Stimulated activated CD4-positive, alpha-beta T cell treated with anti-CD3 and anti-CD28 coated beads, Interleukin-15, amount 100 ng/mL, for 24 hours (primary cell): ENCODE measurements around the gene LGALS4.
"Not testable (repeated sequence)": the region's sequence is repeated elsewhere in the genome, so short reads cannot be mapped to it uniquely, and the experiment has no call there.

ENCODE experiments used
- DNase-seq: peaks from one replicate; pipeline ENCODE4 v3.0.0-alpha.2; 2020

LGALS4 gene

DNA sequence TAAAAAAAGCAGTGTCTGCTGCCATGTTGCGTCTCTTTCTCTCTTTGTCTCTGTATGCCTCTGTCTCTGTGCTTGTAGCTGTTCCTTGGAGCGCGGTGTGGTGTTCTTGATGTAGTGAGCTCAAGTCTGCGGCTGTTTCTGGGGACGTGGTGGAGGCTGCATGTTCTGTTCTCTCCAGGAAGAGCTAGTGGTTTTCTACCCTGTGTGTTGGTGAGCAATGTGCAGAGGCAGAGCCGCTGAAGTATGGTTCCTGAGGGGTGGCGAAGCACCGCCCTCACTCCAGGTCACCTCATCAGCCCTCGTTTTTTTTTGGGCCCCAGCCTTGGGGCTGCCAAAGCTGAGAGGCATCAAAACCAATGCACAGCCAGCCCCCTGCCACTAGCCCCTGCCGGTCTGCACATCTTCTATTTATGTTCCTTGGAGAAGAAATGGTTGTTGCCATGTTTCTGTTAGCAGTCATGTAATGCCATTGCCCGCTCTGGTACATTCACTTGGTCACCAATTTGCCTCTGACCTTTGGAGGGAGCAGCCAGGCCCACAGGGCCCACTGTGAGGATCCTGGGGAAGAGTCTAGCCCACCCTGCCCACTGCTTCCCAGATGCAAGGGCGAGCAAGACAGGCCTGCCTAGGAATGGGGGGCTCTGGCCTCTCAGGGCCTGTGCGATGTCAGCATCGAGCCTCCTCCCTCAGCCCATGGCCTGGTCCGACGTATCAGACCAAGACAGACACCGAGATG is 29.9 kb upstream of the LGALS4 start:
- DNase-seq, result peak; percentile 65

DNA sequence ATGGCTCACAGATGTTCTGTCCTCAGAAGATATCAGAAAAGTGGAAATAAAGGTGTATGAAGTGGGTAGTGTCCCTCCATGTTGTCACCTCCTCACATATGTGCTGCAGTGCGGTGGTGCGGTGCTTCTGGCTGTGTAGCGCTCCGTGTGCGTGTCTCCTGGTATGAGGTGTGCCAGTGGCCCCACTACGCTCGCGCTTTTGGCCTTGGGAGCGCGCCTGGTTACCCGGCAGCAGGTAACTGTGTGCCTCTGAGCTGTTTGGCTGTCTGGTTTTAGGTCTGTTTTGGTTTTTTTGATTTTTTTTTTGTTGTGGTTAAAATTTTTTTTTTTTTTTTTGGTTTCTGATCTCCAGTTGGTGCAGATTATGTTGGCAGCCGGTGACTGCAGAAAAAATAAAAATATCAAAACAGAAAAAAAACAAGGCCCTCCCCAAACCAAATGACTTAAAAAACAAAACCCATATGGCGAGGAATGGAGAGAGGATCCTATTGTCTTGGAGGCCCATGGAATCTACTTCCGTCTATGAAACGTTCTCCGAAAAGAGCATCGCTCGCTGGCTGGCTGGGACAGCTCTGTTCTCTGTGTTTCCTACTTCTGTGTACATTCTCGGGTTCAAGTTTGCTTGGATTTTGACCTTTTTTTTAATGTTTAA is 29.2 kb upstream of the LGALS4 start:
- no peak for DNase-seq

DNA sequence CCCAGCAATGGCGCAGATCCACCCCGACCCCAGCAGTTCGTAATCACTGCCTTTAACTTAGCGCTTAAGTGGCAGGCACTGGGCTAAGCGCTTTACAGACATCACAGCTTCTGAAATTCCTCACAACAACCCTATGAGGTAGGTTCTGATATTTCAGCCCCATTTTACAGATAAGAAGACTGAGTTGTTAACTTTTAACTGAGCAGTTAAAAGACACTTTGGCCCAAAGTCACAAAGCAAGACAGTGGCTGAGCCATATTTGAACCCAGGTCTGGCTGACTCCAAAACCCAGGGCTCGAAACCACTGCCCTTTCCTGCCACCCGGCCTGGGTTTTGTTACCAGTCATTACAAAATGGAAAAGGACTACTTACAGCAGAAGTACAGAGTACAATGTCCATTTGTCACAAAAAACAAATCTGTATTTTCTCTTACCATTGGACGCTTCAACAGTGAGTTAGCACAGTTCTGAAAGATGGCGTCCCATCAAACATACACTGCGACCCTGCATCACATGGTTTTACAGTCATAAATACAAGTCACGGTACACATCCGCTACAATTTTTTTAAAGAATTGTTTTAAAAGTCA is 28.5 kb upstream of the LGALS4 start:
- DNase-seq, result no peak

DNA sequence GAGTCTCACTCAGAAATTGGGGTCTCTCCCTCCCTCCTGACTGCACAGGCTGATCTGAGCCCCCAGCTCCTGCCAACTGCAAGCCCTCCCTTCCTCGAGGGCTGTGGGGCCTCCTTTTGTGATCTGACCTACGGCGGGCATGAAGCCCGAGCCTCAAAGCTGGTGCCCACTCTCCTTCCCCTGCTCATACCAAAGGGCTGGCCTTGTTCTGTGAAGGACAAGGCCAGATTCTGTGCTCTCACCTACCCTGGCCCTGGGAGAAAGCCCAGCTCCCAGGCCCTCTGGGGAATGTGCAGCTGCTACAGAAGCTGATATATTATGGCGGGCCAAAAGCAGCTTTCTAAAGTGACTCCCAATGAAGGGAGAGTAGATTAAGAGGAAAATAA is 27.8 kb upstream of the LGALS4 start:
- no peak for DNase-seq

DNA sequence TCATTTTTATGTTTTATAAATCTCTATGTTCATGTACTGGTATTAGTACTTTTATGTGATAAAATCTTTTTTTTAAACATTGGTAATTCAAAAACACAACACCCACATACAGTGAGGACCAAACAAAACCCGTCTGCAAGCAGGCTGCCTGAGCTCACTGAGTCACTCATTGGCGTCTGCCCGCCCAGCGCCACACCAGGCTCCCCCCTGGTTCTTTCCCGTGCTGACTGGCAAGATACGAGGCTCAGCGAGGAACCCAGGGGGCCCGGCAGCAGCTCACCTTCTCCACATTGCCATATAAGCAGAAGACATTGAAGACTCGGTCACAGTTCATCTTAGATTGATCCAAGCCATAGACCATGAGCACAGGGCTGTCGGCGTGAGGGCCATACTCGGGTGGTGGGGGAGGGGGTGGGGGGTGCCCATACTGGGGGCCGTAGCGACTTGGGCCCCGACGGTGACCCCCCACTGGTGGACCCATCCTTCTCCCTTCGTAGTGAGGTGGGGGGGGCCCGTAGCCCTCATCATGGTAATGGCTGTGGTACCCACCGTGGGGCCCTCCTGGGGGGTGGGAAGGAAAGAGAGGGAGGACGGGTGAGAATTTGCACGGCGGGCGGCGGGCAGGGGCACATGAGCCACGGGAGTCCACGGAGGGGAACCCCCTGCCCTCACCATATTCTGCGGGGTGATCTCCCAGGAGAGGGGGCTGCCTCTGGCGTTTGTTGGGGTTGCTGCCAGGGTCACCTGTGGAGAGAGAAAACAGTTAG is 27.3 kb upstream of the LGALS4 start:
- peak; percentile 50 for DNase-seq

DNA sequence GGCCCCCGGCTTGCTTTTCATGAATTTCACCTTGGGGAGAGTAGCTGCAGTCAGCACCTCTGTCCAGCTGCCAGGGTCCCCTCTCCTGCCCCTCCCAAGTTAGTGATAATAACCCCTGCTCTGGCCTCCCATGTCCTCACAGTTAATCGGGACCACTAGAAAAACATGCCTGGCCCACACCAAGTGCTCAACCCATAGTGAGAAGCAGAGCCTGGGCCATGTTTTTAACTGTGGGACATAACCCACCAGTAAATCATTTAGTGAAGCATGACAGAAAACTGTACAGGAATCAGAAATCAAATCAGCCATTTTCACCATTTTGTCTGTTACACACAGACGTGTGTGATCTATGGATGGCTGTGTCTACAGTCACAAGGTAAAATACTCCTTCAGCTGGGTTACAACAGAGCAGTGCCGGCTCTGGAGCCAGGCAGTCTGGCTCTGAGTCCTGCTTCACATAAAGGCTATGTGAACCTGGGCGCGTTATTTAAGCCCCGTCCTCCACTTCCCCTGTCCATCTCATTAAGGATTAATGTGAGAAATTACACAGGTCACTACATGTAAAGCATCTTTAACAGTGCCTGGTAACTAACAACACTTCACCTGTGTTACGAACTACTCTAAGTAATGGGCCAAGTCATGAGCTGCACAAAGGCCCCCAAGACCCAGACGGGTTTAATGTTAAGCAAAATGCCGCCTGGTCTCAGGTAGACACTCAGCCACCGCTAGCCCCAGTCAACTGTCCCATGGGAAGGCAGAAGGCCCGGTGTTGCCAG is 26.4 kb upstream of the LGALS4 start:
- no peak for DNase-seq

DNA sequence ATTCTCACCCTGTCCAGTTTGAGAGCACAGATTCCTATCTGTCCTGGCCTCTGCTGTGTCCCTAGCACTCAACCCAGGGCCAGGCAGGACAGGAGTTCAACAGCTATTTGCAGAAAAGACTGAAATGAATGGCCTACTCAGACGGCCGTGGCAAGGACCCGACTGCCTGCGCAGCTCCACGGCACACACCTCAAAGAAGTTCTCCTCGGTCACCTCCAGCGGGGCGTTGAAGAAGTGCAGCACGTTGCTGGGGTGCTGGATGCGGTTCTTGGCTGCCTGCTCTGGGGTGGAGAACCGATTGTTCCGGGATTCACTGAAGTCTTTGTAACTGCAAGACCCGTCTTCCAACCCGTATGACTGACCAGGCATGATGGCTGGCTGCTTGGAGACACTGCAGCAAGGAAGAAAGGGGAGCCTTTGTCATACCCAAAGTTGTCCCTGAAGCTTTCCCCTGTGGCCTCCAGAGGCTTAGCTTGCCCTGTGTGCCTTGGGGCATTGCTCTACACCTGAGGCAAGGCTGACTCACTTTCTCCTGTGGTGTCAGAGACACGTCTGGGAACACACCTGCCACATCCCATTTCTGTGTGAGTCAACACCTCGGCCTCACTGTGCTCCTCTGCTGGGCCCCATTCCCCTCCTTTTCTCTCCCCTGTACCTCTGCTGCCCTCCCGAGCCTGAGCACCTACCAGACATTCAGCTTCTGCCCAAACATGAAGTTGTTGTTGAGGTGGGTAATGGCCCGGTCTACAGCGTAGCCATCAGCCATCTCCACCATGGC is 25.7 kb upstream of the LGALS4 start:
- peak; percentile 78 for DNase-seq

DNA sequence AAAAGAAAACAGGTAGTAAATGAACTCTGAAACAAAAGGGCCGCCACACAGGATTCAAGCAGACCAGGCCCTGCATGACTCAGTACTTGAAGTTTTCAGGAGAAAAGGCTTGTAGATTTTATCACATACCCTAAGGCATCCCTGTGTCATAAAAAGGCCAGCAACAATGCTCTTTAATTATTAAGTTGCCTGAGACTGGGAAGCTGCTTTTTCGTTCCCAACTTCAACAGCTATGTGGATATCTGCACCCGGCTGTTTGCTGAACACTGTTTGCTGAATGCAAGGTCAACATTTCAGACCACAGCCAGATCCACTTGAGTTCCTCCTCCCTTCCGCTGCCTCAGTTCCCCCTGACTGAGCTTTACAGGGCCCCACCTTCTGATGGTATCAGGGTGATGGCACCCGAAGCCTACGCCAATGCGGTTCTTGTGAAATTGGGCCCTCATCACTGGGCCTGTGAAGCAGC is 24.9 kb upstream of the LGALS4 start:
- no peak for DNase-seq

DNA sequence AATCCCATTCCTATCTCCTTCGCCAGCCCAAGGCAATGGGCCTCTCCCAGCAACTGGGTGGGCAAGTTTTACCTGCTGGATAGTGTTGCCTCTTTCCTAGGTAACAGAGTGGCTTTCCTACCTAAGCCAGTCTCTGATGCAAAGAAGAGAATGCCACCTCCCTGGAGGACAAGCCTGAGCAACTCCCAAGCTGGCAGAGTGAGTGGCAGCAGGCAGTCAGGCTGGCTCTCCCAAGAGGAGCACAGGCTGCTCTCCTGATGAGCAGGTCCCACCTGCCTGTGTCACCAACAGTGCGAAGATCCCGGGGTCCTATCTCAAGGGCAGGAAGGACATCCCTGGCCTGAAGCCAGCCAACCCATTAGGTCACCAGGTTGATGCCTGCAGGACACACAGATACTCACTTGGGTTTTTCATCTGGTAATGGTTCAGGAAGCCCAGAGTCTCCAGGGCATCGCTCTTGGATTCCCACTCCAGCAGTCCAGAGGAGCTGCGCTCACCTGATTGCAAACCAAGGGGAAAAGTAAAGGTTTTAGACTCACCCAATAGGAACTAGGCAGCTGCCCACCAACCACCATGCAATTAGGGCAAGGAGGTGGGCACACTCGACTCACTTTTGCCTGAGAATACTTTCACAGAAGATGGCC is 24.4 kb upstream of the LGALS4 start:
- no peak for DNase-seq

DNA sequence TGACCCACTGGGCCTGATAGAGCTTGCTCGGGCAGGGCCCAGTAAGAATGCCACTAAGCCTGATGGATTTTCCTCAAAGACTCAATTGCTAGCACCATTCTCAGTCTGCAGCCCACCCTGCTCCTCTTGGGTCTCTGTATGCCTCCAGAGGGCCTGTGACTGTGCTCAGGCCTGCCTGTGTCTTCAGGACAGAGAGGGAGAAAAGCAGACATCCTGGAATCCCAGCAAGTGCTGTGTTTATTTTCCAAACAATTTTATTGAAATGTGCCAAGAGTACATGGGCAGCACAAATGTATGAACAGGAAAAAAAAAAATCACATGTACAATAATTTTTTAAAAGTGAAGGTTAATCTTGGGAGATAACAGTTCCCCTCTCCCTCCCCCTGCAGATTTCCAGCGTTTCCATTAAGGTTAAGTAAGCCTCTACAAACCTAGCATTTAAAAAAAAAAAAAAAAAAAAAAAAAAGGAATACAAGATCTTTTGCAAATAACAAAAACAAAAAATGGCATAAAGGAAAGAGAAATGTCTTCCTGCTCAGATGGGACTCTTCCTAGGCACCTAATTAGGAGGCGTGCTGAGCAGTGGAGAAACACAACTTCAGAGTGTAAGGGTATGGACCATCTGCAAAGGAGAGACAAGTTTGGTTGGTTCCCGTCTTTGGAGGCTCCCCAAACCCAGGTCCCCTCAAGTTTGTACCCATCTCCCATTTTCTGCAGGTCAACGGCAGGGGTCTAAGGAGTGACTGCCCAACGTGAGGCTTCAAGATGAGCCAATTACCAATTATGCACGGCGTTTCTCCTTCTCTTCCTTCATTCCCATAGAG is 23.6 kb upstream of the LGALS4 start:
- no peak for DNase-seq

DNA sequence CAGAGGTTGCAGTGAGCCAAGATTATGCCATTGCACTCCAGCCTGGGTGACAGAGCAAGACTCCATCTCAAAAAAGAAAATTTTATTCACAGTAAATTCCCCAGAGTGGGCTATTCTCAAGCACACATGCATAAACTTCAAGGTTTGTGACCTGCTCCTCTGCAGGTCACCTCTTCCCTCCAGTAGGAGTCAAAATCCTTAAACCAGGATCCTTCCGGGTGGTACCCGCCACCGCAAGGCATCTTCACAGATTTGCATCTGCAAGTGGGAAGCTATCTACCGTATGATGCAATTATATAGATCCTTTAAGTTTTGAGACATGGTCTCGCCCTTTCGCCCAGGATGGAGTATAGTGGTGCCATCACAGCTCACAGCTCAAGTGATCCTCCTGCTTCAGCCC is 21.8 kb upstream of the LGALS4 start:
- DNase-seq, result no peak

DNA sequence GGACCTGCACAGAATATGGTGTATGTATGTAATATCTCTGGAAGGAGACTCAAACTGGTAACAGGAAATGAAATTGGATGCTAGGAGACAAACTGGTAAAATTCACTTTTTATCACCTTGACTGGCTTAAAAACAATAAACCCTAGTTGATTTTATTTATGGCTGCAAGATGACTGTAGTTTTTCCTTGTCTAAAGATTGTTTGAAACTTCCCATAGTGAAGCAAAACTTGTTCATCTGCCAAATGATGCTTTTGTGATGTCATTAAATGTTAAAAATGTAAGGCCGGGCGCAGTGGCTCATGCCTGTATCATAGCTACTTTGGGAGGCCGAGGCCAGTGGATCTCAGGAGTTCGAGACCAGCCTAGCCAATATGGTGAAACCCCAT is 21.4 kb upstream of the LGALS4 start:
- no peak for DNase-seq

DNA sequence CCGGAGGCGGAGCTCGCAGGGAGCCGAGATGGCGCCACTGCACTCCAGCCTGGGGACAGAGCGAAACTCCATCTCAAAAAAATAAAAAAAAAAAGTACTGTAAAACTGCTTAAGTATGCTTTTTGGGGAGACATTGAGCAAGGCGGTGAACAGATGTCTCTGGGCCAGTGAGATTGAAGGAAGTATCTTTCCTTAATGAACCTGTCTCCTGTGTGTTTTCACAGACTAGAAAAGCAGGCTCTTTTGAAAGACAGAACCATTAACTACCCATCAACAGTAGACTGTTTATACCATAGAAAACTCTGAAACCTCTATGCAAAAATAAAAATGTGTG is 20.3 kb upstream of the LGALS4 start:
- DNase-seq, result no peak

DNA sequence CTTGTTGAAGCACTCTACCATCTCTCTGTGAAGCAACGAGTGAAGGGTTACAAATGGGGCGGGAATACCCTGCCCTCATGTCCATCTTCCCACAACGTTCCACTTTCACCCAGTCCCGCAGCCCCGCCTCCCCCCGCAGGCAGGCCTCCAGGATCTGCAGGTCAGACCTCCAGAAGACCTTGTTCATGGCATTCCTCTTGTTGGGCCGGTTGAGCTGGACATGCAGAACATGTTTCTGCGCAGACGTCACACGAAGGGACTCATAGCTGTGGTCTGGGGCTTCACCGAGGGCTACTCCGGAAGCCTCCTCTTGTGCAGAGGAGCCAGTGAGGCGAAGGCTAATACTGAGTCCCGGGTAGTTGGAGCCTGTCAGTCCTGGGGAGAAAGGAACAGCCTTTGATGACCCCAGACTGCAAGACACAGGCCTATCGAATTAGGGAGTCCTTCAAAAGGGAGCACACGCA is 18.4 kb upstream of the LGALS4 start:
- DNase-seq, result peak; percentile 45

DNA sequence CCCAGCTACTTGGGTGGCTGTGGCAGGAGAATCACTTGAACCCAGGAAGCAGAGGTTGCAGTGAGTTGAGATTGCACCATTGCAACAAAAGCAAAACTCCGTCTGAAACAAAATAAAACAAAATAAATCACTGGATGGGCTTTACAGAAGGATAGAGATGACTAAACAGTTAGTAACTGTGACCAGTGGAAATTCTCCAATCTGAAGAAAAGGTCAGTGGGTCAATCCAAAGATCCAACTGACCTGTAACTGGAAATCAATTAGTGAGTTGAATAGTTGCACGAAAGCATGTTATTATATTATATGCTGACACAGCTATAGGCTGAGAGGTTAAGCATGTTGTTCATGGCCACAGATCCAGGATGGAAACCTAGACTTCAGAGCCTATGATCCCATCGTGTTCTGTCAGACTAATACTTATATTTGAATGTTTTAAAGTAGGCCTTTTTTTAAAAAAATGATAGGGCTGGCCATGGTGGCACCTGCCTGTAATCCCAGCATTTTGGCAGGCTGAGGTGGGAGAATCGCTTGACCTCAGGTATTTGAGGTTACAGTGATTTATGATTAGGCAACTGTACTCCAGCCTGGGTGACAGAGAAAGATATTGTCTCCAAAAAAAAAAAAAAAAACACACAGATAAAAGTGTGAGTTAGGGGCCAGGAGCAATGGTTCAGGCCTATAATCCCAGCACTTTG is 17.4 kb upstream of the LGALS4 start:
- no peak for DNase-seq

DNA sequence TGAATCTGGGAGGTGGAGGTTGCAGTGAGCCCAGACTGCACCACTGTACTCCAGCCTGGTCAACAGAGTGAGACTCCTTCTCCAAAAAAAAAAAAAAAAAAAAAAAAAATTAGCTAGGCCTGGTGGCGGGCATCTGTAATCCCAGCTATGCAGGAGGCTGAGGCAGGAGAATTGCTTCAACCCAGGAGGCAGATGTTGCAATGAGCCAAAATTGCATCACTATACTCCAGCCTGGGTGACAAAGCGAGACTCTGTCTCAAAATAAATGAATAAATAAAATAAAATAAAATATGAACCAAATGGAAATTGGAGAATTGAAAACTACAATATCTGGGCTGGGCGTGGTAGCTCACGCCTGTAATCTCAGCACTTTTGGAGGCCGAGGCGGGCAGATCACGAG is 16.5 kb upstream of the LGALS4 start:
- not testable (repeated sequence) for DNase-seq

DNA sequence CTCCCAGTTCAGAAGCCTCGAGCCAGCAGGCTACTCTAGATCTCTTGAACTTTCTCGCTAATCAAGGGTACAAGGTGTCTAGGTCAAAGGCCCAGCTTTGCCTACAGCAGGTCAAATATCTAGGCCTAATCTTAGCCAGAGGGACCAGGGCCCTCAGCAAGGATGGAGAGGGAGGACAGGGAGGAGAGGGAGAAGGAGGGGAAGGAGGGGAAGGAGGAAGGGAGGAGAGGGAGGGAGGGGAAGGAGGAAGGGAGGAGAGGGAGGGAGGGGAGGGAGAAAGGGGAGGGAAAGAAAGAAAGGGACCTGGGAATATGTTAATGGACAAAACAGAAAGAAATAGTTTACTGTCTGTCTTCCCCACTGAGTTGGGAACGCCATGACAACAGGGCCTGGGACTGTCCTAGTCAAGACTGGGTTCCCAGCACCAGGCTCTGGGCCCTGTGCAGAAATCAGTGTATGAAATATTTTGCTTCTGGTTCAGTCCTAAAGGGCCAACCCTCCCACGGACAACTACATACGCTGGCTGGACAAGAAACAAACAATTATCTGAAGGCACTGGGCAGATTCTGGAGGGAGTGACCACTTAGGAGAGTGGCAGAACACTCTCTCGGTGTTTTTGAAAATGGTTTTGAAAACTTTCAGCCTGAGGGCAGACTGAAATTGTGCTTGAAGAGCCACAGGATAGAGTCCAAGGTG is 14.3 kb upstream of the LGALS4 start:
- DNase-seq, result no peak

DNA sequence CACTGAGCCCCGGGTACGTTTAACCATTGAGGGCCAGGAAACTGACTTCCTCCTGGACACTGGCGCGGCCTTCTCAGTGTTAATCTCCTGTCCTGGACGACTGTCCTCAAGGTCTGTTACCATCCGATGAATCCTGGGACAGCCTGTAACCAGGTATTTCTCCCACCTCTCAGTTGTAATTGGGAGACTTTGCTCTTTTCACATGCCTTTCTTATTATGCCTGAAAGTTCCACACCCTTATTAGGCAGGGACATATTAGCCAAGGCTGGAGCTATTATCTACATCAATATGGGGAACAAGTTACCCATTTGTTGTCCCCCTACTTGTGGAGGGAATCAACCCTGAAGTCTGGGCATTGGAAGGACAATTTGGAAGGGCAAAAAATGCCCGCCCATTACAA is 13.2 kb upstream of the LGALS4 start:
- DNase-seq, result not testable (repeated sequence)

DNA sequence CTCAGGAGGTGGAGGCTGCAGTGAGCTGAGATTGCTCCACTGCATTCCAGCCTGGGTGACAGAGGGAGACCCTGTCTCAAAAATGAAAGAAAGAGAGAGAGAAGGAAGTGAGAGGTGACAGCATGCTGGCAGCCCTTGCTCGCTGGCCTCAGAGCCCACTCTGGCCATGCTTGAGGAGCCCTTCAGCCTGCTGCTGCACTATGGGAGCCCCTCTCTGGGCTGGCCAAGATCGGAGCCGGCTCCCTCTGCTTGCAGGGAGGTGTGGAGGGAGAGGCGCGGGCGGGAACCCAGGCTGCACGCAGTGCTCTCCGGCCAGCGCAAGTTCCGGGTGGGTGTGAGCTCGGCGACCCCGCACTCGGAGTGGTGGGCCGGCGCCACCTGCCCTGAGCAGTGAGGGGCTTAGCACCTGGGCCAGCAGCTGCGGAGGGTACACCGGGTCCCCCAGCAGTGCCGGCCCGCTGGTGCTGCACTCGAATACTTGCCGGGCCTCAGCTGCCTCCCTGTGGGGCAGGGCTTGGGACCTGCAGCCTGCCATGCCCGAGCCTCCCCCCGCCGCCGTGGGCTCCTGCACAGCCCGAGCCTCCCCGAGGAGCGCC is 8.6 kb upstream of the LGALS4 start:
- not testable (repeated sequence) for DNase-seq
